ENCODE results near the gene SLC7A6.

DNA sequence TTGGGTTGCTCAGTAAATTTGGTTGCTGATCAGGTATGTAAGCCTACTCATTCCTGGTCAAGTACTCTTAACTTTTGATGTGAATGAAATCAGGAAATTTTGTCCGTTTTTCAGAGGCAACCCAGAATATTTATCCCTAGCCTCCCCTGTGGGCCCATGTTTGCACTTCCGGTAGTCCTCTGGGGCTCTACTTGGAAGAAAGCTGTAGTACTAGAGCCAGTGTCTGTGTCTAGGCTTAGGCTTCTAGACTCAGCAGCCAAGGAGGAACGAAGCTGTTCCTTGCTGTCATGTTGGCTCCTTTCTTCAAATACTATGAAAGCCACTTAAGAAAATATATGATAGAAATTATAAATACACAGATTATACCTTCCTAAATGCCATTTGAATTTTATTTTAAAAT lies 49.6 kb upstream of the SLC7A6 start:
- TF ChIP-seq CEBPB (IDR thresholded peaks at IDR 0.05; ENCODE audit: low read depth) (no peak), SIN3A (IDR thresholded peaks at IDR 0.05; ENCODE audit: low read depth) (no peak), POLR2A (IDR thresholded peaks at IDR 0.05; ENCODE audit: borderline replicate concordance, extremely low read depth, insufficient read depth, insufficient read length) (no peak), EZH2phosphoT487 (IDR thresholded peaks at IDR 0.05; ENCODE audit: borderline replicate concordance) (no peak), ZNF274 (IDR thresholded peaks at IDR 0.05; ENCODE audit: low read depth, low read length) (no peak), EGR1 (IDR thresholded peaks at IDR 0.05; ENCODE audit: low read depth) (no peak), POLR2AphosphoS5 (IDR thresholded peaks at IDR 0.05; ENCODE audit: low read depth, low read length) (no peak), SP1 (IDR thresholded peaks at IDR 0.05; ENCODE audit: low read depth) (no peak)
- TF ChIP-seq, protein P1, sequence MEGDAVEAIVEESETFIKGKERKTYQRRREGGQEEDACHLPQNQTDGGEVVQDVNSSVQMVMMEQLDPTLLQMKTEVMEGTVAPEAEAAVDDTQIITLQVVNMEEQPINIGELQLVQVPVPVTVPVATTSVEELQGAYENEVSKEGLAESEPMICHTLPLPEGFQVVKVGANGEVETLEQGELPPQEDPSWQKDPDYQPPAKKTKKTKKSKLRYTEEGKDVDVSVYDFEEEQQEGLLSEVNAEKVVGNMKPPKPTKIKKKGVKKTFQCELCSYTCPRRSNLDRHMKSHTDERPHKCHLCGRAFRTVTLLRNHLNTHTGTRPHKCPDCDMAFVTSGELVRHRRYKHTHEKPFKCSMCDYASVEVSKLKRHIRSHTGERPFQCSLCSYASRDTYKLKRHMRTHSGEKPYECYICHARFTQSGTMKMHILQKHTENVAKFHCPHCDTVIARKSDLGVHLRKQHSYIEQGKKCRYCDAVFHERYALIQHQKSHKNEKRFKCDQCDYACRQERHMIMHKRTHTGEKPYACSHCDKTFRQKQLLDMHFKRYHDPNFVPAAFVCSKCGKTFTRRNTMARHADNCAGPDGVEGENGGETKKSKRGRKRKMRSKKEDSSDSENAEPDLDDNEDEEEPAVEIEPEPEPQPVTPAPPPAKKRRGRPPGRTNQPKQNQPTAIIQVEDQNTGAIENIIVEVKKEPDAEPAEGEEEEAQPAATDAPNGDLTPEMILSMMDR (IDR thresholded peaks at IDR 0.05 in 2 of 3, conservative IDR thresholded peaks at IDR 0.05 in 1 of 3; ENCODE audit: borderline replicate concordance in 1 of 3, insufficient read depth in 1 of 3, low read depth in 2 of 3, low read length in 2 of 3) = no peak
- TF ChIP-seq, protein P2, sequence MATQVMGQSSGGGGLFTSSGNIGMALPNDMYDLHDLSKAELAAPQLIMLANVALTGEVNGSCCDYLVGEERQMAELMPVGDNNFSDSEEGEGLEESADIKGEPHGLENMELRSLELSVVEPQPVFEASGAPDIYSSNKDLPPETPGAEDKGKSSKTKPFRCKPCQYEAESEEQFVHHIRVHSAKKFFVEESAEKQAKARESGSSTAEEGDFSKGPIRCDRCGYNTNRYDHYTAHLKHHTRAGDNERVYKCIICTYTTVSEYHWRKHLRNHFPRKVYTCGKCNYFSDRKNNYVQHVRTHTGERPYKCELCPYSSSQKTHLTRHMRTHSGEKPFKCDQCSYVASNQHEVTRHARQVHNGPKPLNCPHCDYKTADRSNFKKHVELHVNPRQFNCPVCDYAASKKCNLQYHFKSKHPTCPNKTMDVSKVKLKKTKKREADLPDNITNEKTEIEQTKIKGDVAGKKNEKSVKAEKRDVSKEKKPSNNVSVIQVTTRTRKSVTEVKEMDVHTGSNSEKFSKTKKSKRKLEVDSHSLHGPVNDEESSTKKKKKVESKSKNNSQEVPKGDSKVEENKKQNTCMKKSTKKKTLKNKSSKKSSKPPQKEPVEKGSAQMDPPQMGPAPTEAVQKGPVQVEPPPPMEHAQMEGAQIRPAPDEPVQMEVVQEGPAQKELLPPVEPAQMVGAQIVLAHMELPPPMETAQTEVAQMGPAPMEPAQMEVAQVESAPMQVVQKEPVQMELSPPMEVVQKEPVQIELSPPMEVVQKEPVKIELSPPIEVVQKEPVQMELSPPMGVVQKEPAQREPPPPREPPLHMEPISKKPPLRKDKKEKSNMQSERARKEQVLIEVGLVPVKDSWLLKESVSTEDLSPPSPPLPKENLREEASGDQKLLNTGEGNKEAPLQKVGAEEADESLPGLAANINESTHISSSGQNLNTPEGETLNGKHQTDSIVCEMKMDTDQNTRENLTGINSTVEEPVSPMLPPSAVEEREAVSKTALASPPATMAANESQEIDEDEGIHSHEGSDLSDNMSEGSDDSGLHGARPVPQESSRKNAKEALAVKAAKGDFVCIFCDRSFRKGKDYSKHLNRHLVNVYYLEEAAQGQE (IDR thresholded peaks at IDR 0.05; ENCODE audit: low read depth) = no peak

Data from HCT116 (cell line).